PC-9 (cell line): Measurements from ENCODE around the gene MYO3B. TPM values are rescaled to one million over a fixed set of nuclear protein-coding genes. Genes with fewer than 3 reads are reported as not detected.

Experiments used
- BruUV-seq: library from RNA; stranded (reverse); fragments of 400-500 nt; replicated peaks from 2 replicates; lab custom pipeline; 2021; lab: Mats Ljungman, UMichigan
- CTCF ChIA-PET: fragments of 300-600 bp; sonication (Branson Sonifier 250); formaldehyde crosslinking; loops from one replicate; lab custom pipeline; 2022; ENCODE audit warnings: antibody characterized with exemption; lab: Charles Lee
- POLR2A ChIA-PET: fragments of 300-600 bp; sonication (Branson Sonifier 250); formaldehyde crosslinking; loops from one replicate; lab custom pipeline; 2022; ENCODE audit warnings: antibody characterized with exemption; ENCODE audit not compliant: unreplicated experiment; lab: Charles Lee
- DNase-seq, 2 experiments: peaks; one replicate each; pipeline versions ENCODE4 v3.0.0 to v3.0.0-alpha.2; 2015 to 2022; ENCODE audit warnings: mixed read lengths in 1 of 2
- H2AFZ ChIP-seq: fragments of 200-600 bp; sonication (generic); 2 replicates; pipeline ENCODE4 v1.8.1; 2017; ENCODE audit warnings: antibody characterized with exemption
- H3F3A ChIP-seq: fragments of 200-600 bp; sonication (generic); 2 replicates; pipeline ENCODE4 v1.8.1; 2017; ENCODE audit warnings: antibody characterized with exemption, mild to moderate bottlenecking, low read depth; ENCODE audit not compliant: insufficient read depth
- H3K27ac ChIP-seq: fragments of 200-600 bp; sonication (generic); 2 replicates; pipeline ENCODE4 v1.6.1; 2016; ENCODE audit warnings: mixed run types
- H3K27me3 ChIP-seq: fragments of 200-600 bp; sonication (generic); 2 replicates; pipeline ENCODE4 v1.6.1; 2016; ENCODE audit warnings: low read depth, mixed run types; ENCODE audit not compliant: insufficient read depth
- H3K36me3 ChIP-seq: fragments of 200-600 bp; sonication (generic); 2 replicates; pipeline ENCODE4 v1.6.1; 2016; ENCODE audit warnings: low read depth, mixed run types
- H3K4me1 ChIP-seq: fragments of 200-600 bp; sonication (generic); replicated peaks from 2 replicates; pipeline ENCODE4 v1.6.1; 2016; ENCODE audit warnings: mixed run types; ENCODE audit not compliant: insufficient read depth
- H3K4me2 ChIP-seq: fragments of 200-600 bp; sonication (generic); 2 replicates; pipeline ENCODE4 v1.6.1; 2017; ENCODE audit warnings: mixed run types
- H3K4me3 ChIP-seq: fragments of 200-600 bp; sonication (generic); 2 replicates; pipeline ENCODE4 v1.6.1; 2016; ENCODE audit warnings: mixed run types
- H3K79me2 ChIP-seq: fragments of 200-600 bp; sonication (generic); 2 replicates; pipeline ENCODE4 v1.6.1; 2017; ENCODE audit warnings: low read depth, mixed run types
- H3K9me2 ChIP-seq: fragments of 200-600 bp; sonication (generic); 2 replicates; pipeline ENCODE4 v1.8.1; 2017; ENCODE audit warnings: mild to moderate bottlenecking; ENCODE audit not compliant: insufficient read depth
- H3K9me3 ChIP-seq: fragments of 200-600 bp; sonication (generic); 2 replicates; pipeline ENCODE4 v1.8.1; 2016; ENCODE audit warnings: low read depth; ENCODE audit not compliant: insufficient read depth
- H4K20me1 ChIP-seq: fragments of 200-600 bp; sonication (generic); 2 replicates; pipeline ENCODE4 v1.8.1; 2017; ENCODE audit not compliant: insufficient read depth
- EZH2 ChIP-seq: fragments of 200-600 bp; sonication (generic); IDR thresholded peaks from 2 replicates; pipeline ENCODE4 v1.8.0; 2017; ENCODE audit warnings: antibody characterized with exemption, low read depth
- intact Hi-C: fragments of 100-400 bp; cut with micrococcal nuclease; formaldehyde crosslinking; loops from one replicate; pipeline ENCODE4 v1.10.0; 2022; ENCODE audit not compliant: unreplicated experiment
- total RNA-seq: library from RNA; stranded (reverse); gene quantifications from 2 replicates; pipeline ENCODE4 v1.2.3, GENCODE V29; 2021
- TF ChIP-seq, protein P1 (sequence below): fragments of 200-600 bp; sonication (generic); conservative IDR thresholded peaks from 2 replicates; pipeline ENCODE4 v1.6.1; 2017; ENCODE audit warnings: mixed run types, antibody characterized with exemption, mild to moderate bottlenecking, moderate library complexity

Gene MYO3B
- total RNA-seq, 1 experiment from 2014 or later = 5.3 TPM

DNA sequence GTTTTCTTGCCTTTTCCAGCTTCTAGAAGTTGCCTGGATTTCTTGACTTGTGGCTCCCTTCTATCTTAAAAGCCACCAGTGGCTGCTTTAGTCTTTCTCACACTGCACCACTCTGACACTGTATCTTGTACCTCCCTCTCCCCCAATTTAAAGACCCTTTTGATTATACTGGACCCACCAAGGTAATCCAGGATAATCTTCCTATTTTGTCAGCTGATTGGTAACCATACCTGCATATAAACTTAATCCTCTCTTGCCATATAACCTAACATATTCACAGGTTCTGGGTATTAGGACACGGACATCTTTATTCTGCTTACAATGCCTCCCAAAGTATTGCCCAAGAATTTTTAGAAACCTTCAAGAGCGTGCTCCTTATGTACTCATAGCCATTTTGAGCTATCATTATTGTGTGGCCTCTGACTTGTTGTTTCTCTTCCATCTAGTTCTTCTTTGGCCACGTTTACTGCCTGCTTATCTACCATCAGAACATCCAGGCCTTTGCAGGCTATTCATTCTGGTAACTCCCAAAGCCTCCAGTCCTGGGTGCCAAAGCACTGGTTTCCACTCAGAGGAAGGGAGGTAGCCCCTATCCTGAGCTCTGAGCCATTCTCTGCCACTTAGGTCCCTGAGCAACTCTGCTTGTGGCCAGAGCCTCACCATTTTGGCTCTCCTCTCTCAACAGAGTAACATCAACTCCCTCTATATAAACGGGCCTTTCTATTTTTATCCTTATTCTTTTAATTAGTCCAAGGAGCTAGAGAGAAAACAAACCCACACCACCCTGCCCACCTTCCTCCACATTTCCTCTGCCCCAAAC lies 70.8 kb downstream of the MYO3B start:
- no peaks in the 10 kb centered on the region for H4K20me1 ChIP-seq
- no peak for TF ChIP-seq EZH2
- TF ChIP-seq, protein P1, sequence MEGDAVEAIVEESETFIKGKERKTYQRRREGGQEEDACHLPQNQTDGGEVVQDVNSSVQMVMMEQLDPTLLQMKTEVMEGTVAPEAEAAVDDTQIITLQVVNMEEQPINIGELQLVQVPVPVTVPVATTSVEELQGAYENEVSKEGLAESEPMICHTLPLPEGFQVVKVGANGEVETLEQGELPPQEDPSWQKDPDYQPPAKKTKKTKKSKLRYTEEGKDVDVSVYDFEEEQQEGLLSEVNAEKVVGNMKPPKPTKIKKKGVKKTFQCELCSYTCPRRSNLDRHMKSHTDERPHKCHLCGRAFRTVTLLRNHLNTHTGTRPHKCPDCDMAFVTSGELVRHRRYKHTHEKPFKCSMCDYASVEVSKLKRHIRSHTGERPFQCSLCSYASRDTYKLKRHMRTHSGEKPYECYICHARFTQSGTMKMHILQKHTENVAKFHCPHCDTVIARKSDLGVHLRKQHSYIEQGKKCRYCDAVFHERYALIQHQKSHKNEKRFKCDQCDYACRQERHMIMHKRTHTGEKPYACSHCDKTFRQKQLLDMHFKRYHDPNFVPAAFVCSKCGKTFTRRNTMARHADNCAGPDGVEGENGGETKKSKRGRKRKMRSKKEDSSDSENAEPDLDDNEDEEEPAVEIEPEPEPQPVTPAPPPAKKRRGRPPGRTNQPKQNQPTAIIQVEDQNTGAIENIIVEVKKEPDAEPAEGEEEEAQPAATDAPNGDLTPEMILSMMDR = no peak
- CTCF ChIA-PET = no interaction called here
- H3K4me3 ChIP-seq = no peak overlapping the region
- H3K4me2 ChIP-seq = no peak overlapping the region
- H3K79me2 ChIP-seq = no peaks in the 10 kb centered on the region
- no peaks in the 10 kb centered on the region for H3F3A ChIP-seq
- no peaks in the 10 kb centered on the region for H3K36me3 ChIP-seq
- H3K4me1 ChIP-seq = no peaks in the 10 kb centered on the region
- H3K9me3 ChIP-seq = no peaks in the 10 kb centered on the region
- POLR2A ChIA-PET = no interaction called here
- BruUV-seq = no TSS peak
- H3K27me3 ChIP-seq = no peaks in the 10 kb centered on the region
- H3K27ac ChIP-seq = no peak overlapping the region
- intact Hi-C loops = no loop called here
- no peaks in the 10 kb centered on the region for H3K9me2 ChIP-seq
- no peak for DNase-seq
- H2AFZ ChIP-seq = no peak overlapping the region

DNA sequence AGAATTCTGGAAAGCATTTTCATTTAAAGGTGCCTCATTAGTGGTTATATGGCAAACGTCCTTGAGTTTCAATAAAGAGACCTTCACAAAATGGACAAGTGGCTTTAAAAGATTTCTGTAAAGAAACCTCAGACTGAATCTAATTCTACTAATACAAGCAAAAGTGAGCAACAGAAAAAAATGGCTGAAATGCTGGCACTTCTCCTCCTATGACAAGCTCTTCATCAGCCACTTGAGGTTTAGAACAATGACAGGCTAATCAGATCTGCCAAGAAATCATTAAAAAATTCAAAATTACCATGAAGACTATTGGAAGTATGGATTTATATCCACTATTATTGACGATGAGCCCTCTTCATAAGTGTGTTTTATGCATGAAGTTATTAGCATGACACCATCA lies 71.8 kb downstream of the MYO3B start:
- TF ChIP-seq EZH2 = no peak
- TF ChIP-seq, protein P1 = no peak
- Histone ChIP-seq H3F3A (no peaks in the 10 kb centered on the region), H4K20me1 (no peaks in the 10 kb centered on the region), H3K9me2 (no peaks in the 10 kb centered on the region), H2AFZ (no peak overlapping the region), H3K4me3 (no peak overlapping the region), H3K4me2 (no peak overlapping the region), H3K79me2 (no peaks in the 10 kb centered on the region), H3K9me3 (no peaks in the 10 kb centered on the region), H3K27me3 (no peaks in the 10 kb centered on the region), H3K36me3 (no peaks in the 10 kb centered on the region), H3K4me1 (no peaks in the 10 kb centered on the region), H3K27ac (no peak overlapping the region)
- BruUV-seq = no TSS peak
- CTCF ChIA-PET = no interaction called here
- POLR2A ChIA-PET = no interaction called here
- no peak for DNase-seq
- intact Hi-C loops = no loop called here

GRCh38 chr2:170250584-170250983 lies 72.6 kb downstream of the MYO3B start:
- peaks cover under 1% of the 10 kb centered on the region; the same call in 1 of the 2 replicates for H3K4me1 ChIP-seq
- H3K27ac ChIP-seq = no peak overlapping the region
- DNase-seq = no peak
- H3F3A ChIP-seq = no peaks in the 10 kb centered on the region
- no peak overlapping the region for H3K4me2 ChIP-seq
- H3K9me2 ChIP-seq = no peaks in the 10 kb centered on the region
- H3K9me3 ChIP-seq = no peaks in the 10 kb centered on the region
- no peaks in the 10 kb centered on the region for H3K27me3 ChIP-seq
- POLR2A ChIA-PET = no interaction called here
- no peaks in the 10 kb centered on the region for H3K79me2 ChIP-seq
- CTCF ChIA-PET = no interaction called here
- intact Hi-C loops = no loop called here
- H3K36me3 ChIP-seq = no peaks in the 10 kb centered on the region
- BruUV-seq = no TSS peak
- no peak overlapping the region for H3K4me3 ChIP-seq
- no peaks in the 10 kb centered on the region for H4K20me1 ChIP-seq
- TF ChIP-seq, protein P1 = no peak
- TF ChIP-seq EZH2 = no peak
- no peak overlapping the region for H2AFZ ChIP-seq
